MM.1S (cell line): Measurements from ENCODE around the gene CCDC127.

Source experiments
- EZH2 ChIP-seq: fragments of 300-600 bp; sonication (generic); optimal IDR thresholded peaks from 2 replicates; pipeline ENCODE3; 2017; ENCODE audit warnings: low read depth, mild to moderate bottlenecking, antibody characterized with exemption, low read length, mixed read lengths
- EZH2phosphoT487 ChIP-seq: fragments of 300-600 bp; sonication (generic); IDR thresholded peaks from 2 replicates; pipeline ENCODE4 v1.6.1; 2018; ENCODE audit warnings: antibody characterized with exemption, low read length
- TF ChIP-seq, protein P1 (sequence below): fragments of 300-600 bp; sonication (generic); IDR thresholded peaks from 2 replicates; pipeline ENCODE4 v1.5.1; 2016; ENCODE audit warnings: antibody characterized with exemption, low read length, mixed read lengths

DNA sequence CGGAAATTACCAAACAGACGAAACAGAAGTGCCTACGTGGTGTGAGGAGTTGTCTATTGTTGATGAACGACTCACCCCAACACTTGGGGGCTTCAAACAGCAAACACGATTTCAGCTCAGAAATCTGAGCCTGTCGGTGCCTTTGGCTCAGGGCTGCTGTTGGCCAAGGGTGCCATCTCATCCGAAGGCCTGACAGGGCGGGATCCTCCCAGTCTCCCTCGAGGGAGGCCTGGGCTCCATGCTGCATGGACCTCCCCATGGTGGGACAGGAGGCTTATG lies 25.3 kb downstream of the CCDC127 start:
- TF ChIP-seq, protein P1, sequence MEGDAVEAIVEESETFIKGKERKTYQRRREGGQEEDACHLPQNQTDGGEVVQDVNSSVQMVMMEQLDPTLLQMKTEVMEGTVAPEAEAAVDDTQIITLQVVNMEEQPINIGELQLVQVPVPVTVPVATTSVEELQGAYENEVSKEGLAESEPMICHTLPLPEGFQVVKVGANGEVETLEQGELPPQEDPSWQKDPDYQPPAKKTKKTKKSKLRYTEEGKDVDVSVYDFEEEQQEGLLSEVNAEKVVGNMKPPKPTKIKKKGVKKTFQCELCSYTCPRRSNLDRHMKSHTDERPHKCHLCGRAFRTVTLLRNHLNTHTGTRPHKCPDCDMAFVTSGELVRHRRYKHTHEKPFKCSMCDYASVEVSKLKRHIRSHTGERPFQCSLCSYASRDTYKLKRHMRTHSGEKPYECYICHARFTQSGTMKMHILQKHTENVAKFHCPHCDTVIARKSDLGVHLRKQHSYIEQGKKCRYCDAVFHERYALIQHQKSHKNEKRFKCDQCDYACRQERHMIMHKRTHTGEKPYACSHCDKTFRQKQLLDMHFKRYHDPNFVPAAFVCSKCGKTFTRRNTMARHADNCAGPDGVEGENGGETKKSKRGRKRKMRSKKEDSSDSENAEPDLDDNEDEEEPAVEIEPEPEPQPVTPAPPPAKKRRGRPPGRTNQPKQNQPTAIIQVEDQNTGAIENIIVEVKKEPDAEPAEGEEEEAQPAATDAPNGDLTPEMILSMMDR = no peak
- TF ChIP-seq EZH2phosphoT487 (no peak), EZH2 (no peak)
